WTC11 (cell line): Measurements from ENCODE around the gene SLC25A6. TPM values are rescaled to one million over a fixed set of nuclear protein-coding genes. Genes with fewer than 3 reads are reported as not detected.

Experiments used
- ATF1 ChIP-seq: sonication (generic); formaldehyde crosslinking; IDR thresholded peaks from 2 replicates; pipeline ENCODE4 v1.8.1; 2023; ENCODE audit warnings: mild to moderate bottlenecking, moderate library complexity, missing genetic modification reagents
- CBFB ChIP-seq: sonication (generic); formaldehyde crosslinking; IDR thresholded peaks from 2 replicates; pipeline ENCODE4 v1.8.1; 2022; ENCODE audit warnings: mild to moderate bottlenecking, low read depth, missing genetic modification reagents
- CREM ChIP-seq: sonication (generic); formaldehyde crosslinking; IDR thresholded peaks from 2 replicates; pipeline ENCODE4 v1.8.1; 2022; ENCODE audit warnings: mild to moderate bottlenecking, missing genetic modification reagents, moderate library complexity
- ESRRA ChIP-seq: sonication (generic); formaldehyde crosslinking; IDR thresholded peaks from 2 replicates; pipeline ENCODE4 v1.8.1; 2022; ENCODE audit warnings: mild to moderate bottlenecking, missing genetic modification reagents, borderline replicate concordance
- IRF2 ChIP-seq: sonication (generic); formaldehyde crosslinking; IDR thresholded peaks from 2 replicates; pipeline ENCODE4 v1.8.0; 2022; ENCODE audit warnings: low read depth, missing genetic modification reagents, borderline replicate concordance
- JAZF1 ChIP-seq: fragments of 250-450 bp; sonication (Bioruptor Pico); IDR thresholded peaks from 2 replicates; pipeline ENCODE4 v1.9.0; 2021; ENCODE audit warnings: moderate library complexity, mild to moderate bottlenecking, inconsistent platforms
- KAT7 ChIP-seq: sonication (generic); formaldehyde crosslinking; IDR thresholded peaks from 2 replicates; pipeline ENCODE4 v1.8.1; 2023; ENCODE audit warnings: missing genetic modification reagents, mild to moderate bottlenecking, borderline replicate concordance
- MXD4 ChIP-seq: fragments of 250-450 bp; sonication (Bioruptor Pico); IDR thresholded peaks from 2 replicates; pipeline ENCODE4 v1.8.0; 2021; ENCODE audit warnings: mild to moderate bottlenecking, moderate library complexity, borderline replicate concordance
- NFE2L1 ChIP-seq: sonication (generic); formaldehyde crosslinking; IDR thresholded peaks from 2 replicates; pipeline ENCODE4 v1.8.1; 2023; ENCODE audit warnings: missing genetic modification reagents
- NR1H2 ChIP-seq: sonication (generic); formaldehyde crosslinking; IDR thresholded peaks from 2 replicates; pipeline ENCODE4 v1.9.0; 2021; ENCODE audit warnings: mild to moderate bottlenecking, moderate library complexity, missing genetic modification reagents
- NR3C1 ChIP-seq: sonication (generic); formaldehyde crosslinking; conservative IDR thresholded peaks from 2 replicates; pipeline ENCODE4 v1.8.1; 2023; ENCODE audit warnings: low read depth, mild to moderate bottlenecking, missing genetic modification reagents
- SP1 ChIP-seq: sonication (generic); formaldehyde crosslinking; conservative IDR thresholded peaks from 2 replicates; pipeline ENCODE4 v1.8.1; 2022; ENCODE audit warnings: missing genetic modification reagents
- TEAD1 ChIP-seq: sonication (generic); formaldehyde crosslinking; IDR thresholded peaks from 2 replicates; pipeline ENCODE4 v1.8.0; 2022; ENCODE audit warnings: mild to moderate bottlenecking, missing genetic modification reagents
- ZNF232 ChIP-seq: sonication (generic); formaldehyde crosslinking; IDR thresholded peaks from 2 replicates; pipeline ENCODE4 v1.8.0; 2022; ENCODE audit warnings: mild to moderate bottlenecking, missing genetic modification reagents
- ZNF263 ChIP-seq: sonication (generic); formaldehyde crosslinking; IDR thresholded peaks from 2 replicates; pipeline ENCODE4 v1.8.1; 2022; ENCODE audit warnings: low read depth, mild to moderate bottlenecking, moderate library complexity, missing genetic modification reagents
- total RNA-seq: library from RNA; stranded (reverse); gene quantifications from 3 replicates; pipeline ENCODE4 v1.2.3, GENCODE V29; 2021
- TF ChIP-seq, protein P1 (sequence below): fragments of 250-450 bp; sonication (Bioruptor Pico); IDR thresholded peaks from 2 replicates; pipeline ENCODE4 v1.8.0; 2021; ENCODE audit warnings: mild to moderate bottlenecking
- TF ChIP-seq, protein P2 (sequence below): sonication (generic); formaldehyde crosslinking; IDR thresholded peaks from 2 replicates; pipeline ENCODE4 v1.8.1; 2022; ENCODE audit warnings: mild to moderate bottlenecking, missing genetic modification reagents, moderate library complexity, borderline replicate concordance
- TF ChIP-seq, protein P3 (sequence below): fragments of 250-450 bp; sonication (Bioruptor Pico); conservative IDR thresholded peaks from 2 replicates; pipeline ENCODE4 v1.9.0; 2021; ENCODE audit warnings: mild to moderate bottlenecking
- TF ChIP-seq, protein P4 (sequence below): fragments of 250-450 bp; sonication (Bioruptor Pico); IDR thresholded peaks from 2 replicates; pipeline ENCODE4 v1.9.0; 2021; ENCODE audit warnings: mild to moderate bottlenecking, borderline replicate concordance
- TF ChIP-seq, protein P5 (sequence below): sonication (generic); formaldehyde crosslinking; IDR thresholded peaks from 2 replicates; pipeline ENCODE4 v1.8.1; 2023; ENCODE audit warnings: mild to moderate bottlenecking, moderate library complexity, missing genetic modification reagents
- TF ChIP-seq, protein P6 (sequence below): sonication (generic); formaldehyde crosslinking; IDR thresholded peaks from 2 replicates; pipeline ENCODE4 v1.8.0; 2022; ENCODE audit warnings: missing genetic modification reagents

SLC25A6 gene
- total RNA-seq, 1 experiment from 2014 or later = 627 TPM

DNA sequence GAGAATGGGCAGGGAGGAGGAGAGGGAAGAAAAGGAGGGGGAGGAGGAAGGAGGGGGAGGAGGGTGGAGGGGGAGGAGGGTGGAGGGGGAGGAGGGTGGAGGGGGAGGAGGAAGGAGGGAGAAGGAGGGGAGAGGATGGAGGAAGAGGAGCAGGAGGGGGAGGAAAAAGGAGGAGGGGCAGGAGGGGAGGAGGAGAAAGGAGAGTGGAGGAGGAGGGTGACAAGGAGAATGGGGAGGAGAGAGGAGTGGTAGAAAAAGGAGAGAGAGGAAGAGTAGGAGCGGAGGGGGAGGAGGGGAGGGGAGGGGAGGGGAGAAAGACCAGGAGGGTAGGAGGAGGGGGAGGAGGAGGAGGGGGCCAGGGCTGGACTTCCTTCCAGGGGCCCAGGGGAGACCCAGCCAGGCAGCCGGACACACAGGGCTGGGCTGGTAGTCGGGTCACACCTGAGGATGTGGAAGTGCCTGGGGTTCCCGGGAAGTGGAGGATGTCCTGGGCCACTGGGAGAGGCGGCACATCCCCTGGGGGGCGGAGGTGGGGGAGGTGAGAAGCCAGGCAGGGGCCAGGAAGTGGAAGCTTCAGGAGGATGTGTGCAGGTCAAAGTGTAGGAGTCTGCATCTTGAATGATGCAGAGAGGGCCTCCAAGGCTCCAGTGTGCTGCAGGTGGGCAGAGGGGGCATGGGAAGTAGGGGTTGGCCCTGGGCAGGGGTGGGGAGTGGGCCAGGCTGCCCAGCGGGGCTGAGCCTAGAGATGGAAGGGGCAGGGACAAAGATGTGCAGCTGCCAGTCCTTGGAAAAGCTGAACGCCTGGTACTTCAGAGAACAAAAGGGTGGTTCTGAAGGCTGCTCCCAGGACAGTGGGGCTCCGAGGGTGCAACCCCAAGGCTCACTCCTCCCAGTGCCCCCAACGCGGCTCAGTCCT lies 36.5 kb downstream of the SLC25A6 start (continued):
- TF ChIP-seq NR3C1 = no peak
- 0 out of 2 replicates have a peak, but pooled peaks have one; percentile 80 for TF ChIP-seq CBFB (CRISPR knock-in tag)
- no peak for TF ChIP-seq MXD4
- TF ChIP-seq, protein P1, sequence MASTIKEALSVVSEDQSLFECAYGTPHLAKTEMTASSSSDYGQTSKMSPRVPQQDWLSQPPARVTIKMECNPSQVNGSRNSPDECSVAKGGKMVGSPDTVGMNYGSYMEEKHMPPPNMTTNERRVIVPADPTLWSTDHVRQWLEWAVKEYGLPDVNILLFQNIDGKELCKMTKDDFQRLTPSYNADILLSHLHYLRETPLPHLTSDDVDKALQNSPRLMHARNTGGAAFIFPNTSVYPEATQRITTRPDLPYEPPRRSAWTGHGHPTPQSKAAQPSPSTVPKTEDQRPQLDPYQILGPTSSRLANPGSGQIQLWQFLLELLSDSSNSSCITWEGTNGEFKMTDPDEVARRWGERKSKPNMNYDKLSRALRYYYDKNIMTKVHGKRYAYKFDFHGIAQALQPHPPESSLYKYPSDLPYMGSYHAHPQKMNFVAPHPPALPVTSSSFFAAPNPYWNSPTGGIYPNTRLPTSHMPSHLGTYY (CRISPR knock-in tag) = no peak
- TF ChIP-seq ATF1 (CRISPR knock-in tag) = no peak
- TF ChIP-seq, protein P2, sequence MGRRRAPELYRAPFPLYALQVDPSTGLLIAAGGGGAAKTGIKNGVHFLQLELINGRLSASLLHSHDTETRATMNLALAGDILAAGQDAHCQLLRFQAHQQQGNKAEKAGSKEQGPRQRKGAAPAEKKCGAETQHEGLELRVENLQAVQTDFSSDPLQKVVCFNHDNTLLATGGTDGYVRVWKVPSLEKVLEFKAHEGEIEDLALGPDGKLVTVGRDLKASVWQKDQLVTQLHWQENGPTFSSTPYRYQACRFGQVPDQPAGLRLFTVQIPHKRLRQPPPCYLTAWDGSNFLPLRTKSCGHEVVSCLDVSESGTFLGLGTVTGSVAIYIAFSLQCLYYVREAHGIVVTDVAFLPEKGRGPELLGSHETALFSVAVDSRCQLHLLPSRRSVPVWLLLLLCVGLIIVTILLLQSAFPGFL = no peak
- TF ChIP-seq, protein P3, sequence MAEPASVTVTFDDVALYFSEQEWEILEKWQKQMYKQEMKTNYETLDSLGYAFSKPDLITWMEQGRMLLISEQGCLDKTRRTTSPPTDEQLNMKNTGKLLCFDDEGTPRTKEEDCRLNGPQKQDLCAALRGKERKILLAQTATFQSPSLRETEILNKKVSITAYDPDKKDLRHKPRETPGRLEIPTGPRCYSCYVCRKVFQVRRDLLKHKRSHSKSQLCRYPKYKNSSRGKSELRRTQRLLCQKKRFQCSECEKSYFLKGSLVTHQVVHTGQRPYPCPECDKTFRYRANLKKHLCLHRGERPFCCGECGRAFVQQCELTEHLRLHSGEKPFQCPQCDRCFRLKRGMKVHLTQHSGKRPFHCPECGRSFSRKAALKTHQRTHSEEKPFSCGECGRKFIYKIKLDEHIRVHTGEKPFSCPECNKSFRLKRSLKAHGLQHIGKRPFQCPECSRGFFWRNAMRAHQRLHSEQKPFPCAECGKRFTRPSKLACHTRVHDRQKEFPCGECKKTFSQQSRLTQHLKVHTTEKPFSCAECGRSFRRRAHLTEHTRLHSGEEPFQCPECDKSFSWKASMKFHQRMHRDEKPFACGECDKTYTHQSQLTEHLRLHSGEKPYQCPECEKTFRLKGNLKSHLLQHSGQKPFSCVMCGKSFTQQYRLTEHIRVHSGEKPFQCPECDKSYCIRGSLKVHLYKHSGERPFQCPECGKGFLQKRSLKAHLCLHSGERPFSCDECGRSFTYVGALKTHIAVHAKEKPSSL (CRISPR knock-in tag) = no peak
- peak; percentile 86 for TF ChIP-seq ZNF263 (CRISPR knock-in tag)
- TF ChIP-seq, protein P4, sequence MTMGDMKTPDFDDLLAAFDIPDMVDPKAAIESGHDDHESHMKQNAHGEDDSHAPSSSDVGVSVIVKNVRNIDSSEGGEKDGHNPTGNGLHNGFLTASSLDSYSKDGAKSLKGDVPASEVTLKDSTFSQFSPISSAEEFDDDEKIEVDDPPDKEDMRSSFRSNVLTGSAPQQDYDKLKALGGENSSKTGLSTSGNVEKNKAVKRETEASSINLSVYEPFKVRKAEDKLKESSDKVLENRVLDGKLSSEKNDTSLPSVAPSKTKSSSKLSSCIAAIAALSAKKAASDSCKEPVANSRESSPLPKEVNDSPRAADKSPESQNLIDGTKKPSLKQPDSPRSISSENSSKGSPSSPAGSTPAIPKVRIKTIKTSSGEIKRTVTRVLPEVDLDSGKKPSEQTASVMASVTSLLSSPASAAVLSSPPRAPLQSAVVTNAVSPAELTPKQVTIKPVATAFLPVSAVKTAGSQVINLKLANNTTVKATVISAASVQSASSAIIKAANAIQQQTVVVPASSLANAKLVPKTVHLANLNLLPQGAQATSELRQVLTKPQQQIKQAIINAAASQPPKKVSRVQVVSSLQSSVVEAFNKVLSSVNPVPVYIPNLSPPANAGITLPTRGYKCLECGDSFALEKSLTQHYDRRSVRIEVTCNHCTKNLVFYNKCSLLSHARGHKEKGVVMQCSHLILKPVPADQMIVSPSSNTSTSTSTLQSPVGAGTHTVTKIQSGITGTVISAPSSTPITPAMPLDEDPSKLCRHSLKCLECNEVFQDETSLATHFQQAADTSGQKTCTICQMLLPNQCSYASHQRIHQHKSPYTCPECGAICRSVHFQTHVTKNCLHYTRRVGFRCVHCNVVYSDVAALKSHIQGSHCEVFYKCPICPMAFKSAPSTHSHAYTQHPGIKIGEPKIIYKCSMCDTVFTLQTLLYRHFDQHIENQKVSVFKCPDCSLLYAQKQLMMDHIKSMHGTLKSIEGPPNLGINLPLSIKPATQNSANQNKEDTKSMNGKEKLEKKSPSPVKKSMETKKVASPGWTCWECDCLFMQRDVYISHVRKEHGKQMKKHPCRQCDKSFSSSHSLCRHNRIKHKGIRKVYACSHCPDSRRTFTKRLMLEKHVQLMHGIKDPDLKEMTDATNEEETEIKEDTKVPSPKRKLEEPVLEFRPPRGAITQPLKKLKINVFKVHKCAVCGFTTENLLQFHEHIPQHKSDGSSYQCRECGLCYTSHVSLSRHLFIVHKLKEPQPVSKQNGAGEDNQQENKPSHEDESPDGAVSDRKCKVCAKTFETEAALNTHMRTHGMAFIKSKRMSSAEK (CRISPR knock-in tag) = no peak
- TF ChIP-seq, protein P5, sequence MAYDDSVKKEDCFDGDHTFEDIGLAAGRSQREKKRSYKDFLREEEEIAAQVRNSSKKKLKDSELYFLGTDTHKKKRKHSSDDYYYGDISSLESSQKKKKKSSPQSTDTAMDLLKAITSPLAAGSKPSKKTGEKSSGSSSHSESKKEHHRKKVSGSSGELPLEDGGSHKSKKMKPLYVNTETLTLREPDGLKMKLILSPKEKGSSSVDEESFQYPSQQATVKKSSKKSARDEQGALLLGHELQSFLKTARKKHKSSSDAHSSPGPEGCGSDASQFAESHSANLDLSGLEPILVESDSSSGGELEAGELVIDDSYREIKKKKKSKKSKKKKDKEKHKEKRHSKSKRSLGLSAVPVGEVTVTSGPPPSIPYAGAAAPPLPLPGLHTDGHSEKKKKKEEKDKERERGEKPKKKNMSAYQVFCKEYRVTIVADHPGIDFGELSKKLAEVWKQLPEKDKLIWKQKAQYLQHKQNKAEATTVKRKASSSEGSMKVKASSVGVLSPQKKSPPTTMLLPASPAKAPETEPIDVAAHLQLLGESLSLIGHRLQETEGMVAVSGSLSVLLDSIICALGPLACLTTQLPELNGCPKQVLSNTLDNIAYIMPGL (CRISPR knock-in tag) = no peak
- no peak for TF ChIP-seq CREM (CRISPR knock-in tag)
- TF ChIP-seq, protein P6, sequence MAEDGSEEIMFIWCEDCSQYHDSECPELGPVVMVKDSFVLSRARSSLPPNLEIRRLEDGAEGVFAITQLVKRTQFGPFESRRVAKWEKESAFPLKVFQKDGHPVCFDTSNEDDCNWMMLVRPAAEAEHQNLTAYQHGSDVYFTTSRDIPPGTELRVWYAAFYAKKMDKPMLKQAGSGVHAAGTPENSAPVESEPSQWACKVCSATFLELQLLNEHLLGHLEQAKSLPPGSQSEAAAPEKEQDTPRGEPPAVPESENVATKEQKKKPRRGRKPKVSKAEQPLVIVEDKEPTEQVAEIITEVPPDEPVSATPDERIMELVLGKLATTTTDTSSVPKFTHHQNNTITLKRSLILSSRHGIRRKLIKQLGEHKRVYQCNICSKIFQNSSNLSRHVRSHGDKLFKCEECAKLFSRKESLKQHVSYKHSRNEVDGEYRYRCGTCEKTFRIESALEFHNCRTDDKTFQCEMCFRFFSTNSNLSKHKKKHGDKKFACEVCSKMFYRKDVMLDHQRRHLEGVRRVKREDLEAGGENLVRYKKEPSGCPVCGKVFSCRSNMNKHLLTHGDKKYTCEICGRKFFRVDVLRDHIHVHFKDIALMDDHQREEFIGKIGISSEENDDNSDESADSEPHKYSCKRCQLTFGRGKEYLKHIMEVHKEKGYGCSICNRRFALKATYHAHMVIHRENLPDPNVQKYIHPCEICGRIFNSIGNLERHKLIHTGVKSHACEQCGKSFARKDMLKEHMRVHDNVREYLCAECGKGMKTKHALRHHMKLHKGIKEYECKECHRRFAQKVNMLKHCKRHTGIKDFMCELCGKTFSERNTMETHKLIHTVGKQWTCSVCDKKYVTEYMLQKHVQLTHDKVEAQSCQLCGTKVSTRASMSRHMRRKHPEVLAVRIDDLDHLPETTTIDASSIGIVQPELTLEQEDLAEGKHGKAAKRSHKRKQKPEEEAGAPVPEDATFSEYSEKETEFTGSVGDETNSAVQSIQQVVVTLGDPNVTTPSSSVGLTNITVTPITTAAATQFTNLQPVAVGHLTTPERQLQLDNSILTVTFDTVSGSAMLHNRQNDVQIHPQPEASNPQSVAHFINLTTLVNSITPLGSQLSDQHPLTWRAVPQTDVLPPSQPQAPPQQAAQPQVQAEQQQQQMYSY = no peak
- TF ChIP-seq ESRRA (CRISPR knock-in tag) = no peak
- no peak for TF ChIP-seq ZNF232 (CRISPR knock-in tag)
- no peak for TF ChIP-seq IRF2 (CRISPR knock-in tag)
- TF ChIP-seq SP1 = 0 out of 2 replicates have a peak, but pooled peaks have one; percentile 38
- TF ChIP-seq NFE2L1 (CRISPR knock-in tag) = no peak
- no peak for TF ChIP-seq JAZF1 (CRISPR knock-in tag)
- TF ChIP-seq TEAD1 = no peak
- no peak for TF ChIP-seq KAT7 (CRISPR knock-in tag)
- no peak for TF ChIP-seq NR1H2
